Activated gamma-delta T cell treated with Interleukin-2 at 50 U/mL for 16 hours (primary cell): Measurements from ENCODE around the gene SNX18.
"Not testable (repeated sequence)": the region's sequence is repeated elsewhere in the genome, so short reads cannot be mapped to it uniquely, and the experiment has no call there.

Source experiments
- DNase-seq: peaks from one replicate; pipeline ENCODE4 v3.0.0-alpha.2; 2020

Gene SNX18

GRCh38 chr5:54517512-54518145 lies at the start of gene SNX18:
TSS of gene SNX18 (plus strand) at chr5:54517759. CDS start at chr5:54517953, 194 bp downstream.
- peak; percentile 91 for DNase-seq

DNA sequence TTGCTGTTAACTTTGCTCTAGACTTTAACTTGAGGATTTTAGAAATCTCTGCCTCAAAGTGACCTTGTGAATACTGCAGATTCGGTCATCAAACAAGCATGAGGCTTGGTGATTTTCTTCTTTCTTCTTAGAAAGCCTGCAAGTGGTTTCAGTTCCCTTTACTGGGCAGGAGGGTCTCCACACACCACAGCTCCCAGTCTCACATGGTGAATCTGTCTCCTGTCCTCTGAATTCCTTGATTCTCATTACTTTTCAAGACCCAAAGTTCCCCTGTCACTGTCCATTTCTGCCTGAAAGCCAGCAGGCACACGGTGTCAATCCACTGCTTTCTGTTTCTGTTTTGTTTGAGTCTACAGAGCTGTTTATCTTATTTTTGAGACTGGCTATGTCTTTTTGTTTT lies 47.9 kb upstream of the SNX18 start:
- no peak for DNase-seq

DNA sequence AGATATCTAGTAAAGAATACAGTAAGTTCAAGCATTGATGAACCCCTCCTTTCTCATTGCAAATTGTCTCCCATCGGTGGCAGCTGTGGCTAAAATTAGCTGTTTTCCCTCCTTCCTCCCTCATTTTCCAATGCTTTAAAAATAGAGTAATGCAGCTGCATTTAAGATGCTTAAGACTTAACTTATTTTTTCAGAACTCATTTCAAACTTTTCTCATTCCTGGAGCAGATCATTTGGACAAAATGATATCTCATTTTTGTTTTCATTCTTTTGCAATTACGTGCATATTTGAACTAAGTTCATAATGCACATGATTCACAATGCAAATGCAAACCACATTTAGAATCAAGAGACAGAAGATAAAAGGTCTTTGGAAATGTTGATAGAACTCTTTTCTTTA lies 47.4 kb upstream of the SNX18 start:
- no peak for DNase-seq

- DNase-seq = no peak
These were observed 46.9 kb upstream of the SNX18 start for GRCh38 chr5:54470677-54471076.

DNA sequence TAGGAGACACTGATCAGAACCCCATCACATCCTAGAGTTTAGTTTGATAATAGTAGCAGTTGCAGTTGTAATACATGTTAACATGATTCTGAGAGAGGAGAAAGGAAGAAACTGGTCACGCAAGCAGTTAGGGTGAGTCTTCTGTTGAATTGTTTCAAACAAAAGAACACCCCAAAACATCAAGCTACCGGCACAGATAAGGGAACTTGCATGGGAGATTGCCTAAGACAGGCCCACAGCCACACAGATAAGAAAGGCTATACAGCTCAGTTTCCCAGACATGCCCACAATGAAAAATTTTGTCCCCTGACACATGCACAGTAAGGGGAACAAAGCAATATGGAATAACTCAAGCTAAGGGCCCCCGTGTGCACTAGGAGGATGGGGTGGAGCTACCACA lies 46.2 kb upstream of the SNX18 start:
- DNase-seq = no peak

DNA sequence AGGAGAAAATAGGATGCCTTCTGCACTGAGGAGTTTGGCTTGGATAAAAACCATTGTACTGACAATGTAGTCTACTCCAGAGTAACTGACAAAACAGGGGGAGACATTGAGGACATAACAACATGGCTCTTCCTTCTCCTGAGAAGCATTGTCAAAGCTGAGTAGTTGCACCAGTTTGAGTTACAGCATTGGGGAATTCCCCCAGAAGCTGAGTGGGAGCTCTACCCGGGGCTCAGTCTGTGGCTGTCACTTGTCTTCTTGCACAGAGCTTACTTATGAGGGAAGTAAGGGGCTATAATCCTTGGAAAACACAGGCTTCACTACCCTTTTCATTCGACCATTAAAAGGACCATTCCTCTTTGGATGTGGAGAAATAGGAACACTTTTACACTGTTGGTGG lies 40.9 kb upstream of the SNX18 start:
- DNase-seq = no peak

DNA sequence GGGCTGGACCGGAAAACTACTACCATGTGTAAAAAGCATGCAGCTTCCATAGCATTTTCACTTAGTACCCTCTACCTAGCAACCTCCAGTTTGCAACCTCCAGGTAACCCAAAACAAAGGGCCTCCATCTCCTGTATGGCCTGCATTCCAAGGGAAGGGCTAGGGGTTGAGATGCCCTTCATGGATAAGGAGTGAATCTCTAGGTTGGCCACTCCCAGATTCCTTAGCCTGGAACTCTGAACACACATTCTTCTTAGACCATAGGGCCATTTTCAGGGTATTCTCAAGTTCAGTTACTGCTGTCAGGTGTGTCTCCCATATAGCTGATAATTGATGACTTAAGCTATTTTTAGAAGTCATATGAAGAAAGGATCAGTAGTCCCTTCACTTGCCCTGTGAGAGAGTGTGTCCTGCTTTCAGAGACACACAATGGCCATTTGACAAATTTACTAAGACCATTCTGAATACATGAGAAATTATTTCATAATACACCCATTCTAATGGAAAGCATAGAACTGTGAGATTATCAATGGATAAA lies 39.5 kb upstream of the SNX18 start:
- DNase-seq = no peak

GRCh38 chr5:54480296-54480695 lies 37.3 kb upstream of the SNX18 start:
- DNase-seq = no peak

- DNase-seq = no peak
These were observed 33.2 kb upstream of the SNX18 start for GRCh38 chr5:54484219-54484894.

- DNase-seq = not testable (repeated sequence)
These were observed 31.9 kb upstream of the SNX18 start for GRCh38 chr5:54485659-54486058.

DNA sequence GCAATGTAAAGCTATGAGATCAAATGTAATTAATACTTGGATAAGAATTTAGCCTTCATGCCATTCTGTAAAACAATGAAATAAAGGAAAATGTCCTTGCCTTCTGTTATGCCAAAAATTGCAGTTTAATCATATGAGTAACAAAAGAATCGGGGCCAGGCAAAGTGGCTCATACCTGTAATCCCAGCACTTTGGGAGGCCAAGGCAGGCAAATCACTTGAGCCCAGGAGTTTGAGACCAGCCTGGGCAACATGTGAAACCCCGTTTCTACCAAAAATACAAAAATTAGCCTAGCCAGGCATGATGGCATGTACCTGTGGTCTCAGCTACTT lies 27.9 kb upstream of the SNX18 start:
- DNase-seq = not testable (repeated sequence)

DNA sequence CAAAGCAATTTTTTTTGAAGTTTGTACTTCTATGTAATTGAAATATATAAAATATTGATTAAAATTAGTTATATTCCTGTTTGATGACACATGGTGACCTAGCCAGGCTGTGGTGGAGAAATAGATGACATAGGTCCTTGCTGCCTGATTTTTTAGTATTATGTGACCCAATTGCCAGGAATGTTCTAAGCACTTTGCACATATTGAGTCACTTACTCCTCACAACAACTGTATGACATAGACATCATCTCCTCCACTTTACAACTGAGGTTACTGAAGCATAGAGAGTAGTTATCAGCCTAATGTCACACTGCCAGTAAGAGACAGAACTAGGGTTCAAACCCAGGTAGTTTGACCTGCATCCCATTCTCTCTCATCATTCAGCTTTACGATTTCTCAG lies 26.2 kb upstream of the SNX18 start:
- no peak for DNase-seq

DNA sequence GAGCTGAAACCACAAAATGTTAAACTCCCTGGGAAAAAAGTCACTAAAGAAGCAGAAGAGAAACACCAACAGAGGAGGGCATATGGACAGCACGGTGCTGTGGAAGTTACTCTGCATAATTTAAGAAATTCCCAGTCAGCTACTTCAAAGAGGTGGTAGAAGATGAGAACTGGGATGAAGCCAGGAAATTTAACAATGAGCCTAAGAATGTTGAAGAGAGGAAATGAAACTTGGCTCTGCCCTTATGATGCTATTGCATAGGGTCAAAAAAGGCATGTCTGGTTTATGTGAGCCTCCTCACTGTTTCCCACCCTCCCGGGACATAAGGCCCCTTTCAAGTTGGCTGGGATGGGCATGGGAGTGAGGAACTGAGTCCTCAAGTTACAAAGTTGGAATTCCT lies 25.4 kb upstream of the SNX18 start:
- DNase-seq = no peak

- no peak for DNase-seq
These were observed 22.5 kb upstream of the SNX18 start for GRCh38 chr5:54495027-54495426.

DNA sequence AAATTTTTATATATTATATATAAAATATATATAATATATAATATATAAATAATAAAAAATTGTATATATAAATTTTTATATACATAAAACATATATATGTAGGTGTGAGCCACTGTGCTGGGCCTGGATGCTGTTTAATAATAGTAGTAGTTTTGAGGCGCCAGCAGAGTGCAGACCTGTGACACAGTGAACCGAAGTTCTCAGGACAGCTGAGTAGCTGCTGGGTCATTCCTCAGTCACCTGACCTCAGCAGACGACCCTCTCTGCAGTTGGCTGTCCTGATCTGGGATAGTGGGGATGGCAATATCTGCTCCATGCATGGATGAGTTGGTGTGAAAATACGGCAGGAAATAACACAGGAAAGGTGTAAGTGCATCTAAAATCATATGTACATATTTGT lies 3.3 kb upstream of the SNX18 start:
- no peak for DNase-seq

DNA sequence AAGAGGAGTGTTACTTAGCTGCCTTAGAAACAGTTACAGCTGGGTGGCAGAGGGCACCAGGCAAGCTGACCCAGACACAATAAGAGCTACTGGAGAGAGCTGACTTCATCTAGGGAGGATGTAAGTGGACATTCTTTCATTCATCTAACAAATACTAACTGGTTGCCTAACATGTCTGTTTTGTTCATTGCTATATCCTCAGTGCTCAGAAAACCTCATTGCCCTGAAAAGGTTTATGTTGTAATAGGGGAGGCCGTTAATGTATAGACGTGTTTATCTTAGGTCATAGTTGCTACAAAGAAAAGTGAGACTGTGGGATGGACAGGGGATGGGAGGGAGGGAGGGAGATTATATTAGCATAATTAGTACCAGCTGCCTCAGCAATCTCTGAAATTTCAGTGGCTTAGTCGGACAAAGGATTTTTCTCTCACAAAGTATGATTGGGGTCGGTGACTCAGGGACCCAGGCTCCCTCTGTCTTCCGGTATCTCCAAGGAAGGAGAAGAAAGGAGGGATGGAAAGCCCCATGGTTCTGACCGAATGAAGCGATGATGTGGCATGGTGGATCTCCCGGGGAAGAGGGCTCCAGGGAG lies 2.6 kb upstream of the SNX18 start:
- no peak for DNase-seq

DNA sequence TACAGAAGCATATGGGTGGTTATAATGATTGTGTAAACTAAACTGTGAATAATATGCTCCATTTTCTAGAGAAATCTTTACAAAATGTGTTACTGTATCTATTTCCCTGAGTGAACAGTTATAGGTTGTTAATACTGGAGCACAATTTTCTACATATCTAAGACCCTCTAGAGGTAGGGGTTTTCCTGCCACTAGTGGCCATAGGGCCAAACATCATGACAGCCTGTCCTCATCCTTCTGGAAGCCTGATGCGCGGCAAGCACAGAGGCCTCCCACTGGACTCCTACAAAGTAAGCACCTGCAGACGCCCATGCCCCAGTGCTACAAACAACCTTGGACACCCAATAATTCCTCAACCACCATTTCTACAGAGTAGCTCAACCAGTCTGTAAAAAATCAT lies 1.9 kb upstream of the SNX18 start:
- no peak for DNase-seq

DNA sequence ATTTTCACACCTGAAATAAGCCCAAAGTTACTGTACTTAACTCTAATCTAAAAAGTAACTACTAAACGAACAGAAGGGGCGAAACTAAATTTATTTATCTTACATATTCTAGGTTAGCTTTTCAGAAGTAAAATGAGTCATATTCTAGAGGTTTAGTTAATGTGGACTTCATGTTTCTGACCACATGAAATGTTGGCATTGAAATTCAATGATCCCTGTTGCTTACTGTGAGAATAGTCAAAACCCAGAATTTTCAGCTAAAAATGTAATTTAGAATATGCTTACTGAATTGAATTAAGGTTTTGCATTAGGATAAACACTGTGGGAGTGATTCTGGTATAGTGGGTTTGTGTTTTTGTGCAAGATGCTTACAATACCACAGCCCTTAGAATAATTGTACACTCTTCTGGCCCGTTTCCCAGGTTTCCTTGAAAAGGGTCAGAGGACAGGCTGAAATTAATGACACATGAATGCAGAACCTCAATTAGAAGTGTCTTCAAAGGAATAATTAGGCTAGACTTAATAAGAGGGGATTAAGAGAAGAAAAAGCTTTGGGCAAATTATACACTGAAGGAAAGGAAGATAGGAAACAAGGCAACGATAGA lies 1.4 kb upstream of the SNX18 start:
- no peak for DNase-seq

- DNase-seq = no peak
These were observed 416 bp upstream of the SNX18 start for GRCh38 chr5:54517174-54517511.

- peak; percentile 52 for DNase-seq
These were observed 723 bp downstream of the SNX18 start for GRCh38 chr5:54518146-54518817.

DNA sequence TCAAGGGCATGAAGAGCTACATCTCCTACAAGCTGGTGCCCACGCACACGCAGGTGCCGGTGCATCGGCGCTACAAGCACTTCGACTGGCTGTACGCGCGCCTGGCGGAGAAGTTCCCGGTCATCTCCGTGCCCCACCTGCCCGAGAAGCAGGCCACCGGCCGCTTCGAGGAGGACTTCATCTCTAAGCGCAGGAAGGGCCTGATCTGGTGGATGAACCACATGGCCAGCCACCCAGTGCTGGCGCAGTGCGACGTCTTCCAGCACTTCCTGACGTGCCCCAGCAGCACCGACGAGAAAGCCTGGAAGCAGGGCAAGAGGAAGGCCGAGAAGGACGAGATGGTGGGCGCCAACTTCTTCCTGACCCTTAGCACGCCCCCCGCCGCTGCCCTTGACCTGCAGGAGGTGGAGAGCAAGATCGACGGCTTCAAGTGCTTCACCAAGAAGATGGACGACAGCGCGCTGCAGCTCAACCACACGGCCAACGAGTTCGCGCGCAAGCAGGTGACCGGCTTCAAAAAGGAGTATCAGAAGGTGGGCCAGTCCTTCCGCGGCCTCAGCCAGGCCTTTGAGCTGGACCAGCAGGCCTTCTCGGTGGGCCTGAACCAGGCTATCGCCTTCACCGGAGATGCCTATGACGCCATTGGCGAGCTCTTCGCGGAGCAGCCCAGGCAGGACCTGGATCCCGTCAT lies 1.4 kb downstream of the SNX18 start:
- DNase-seq = peak; percentile 7

GRCh38 chr5:54519509-54519876 lies 1.9 kb downstream of the SNX18 start:
- no peak for DNase-seq

GRCh38 chr5:54520438-54520846 lies 2.9 kb downstream of the SNX18 start:
- no peak for DNase-seq
